A549 (cell line): ENCODE data around the gene AQP7. TPM values are rescaled to one million over a fixed set of nuclear protein-coding genes. Genes with fewer than 3 reads are reported as not detected.

Experiments used
- ATAC-seq, 2 experiments: fragments of 200-7000 bp in 1 of 2; fragments of >200 bp in 1 of 2; cut with Nextera tagmentation in 1 of 2; cut with Tn5 transposase in 1 of 2; 3 replicates each; pipeline versions ENCODE4 v1.8.0 to v1.9.1; 2018 to 2020; ENCODE audit warnings: mild to moderate bottlenecking in 1 of 2, moderate library complexity in 1 of 2
- CTCF ChIA-PET: fragments of 300-600 bp; sonication (Branson Sonifier 250); formaldehyde crosslinking; extraction: SDS; loops from one replicate; lab custom pipeline; 2021; ENCODE audit warnings: antibody characterized with exemption, inconsistent platforms; lab: Yijun Ruan, JAX
- POLR2A ChIA-PET: fragments of 350-600 bp; formaldehyde crosslinking; extraction: SDS; loops from one replicate; lab custom pipeline; 2021; ENCODE audit warnings: antibody characterized with exemption, inconsistent platforms; lab: Yijun Ruan, JAX
- DNase-seq, 2 experiments: peaks; one replicate each; pipeline versions ENCODE4 v3.0.0 to v3.0.0-alpha.2; 2011 to 2016; ENCODE audit warnings: low read depth in 1 of 2, low spot score in 1 of 2
- FAIRE-seq: peaks from 2 replicates; lab custom pipeline; 2011; peaks lifted over from hg19 to GRCh38; lab: Jason Lieb, UNC
- H3K27ac ChIP-seq, 2 experiments: fragments of >200 bp; sonication (Bioruptor Twin); formaldehyde crosslinking; 3 replicates each; pipeline ENCODE4 v1.5.1; 2016 to 2017
- H3K4me1 ChIP-seq: fragments of >200 bp; sonication (Bioruptor Twin); formaldehyde crosslinking; 3 replicates; pipeline ENCODE4 v1.6.1; 2016
- H3K4me2 ChIP-seq: fragments of >200 bp; sonication (Bioruptor Twin); formaldehyde crosslinking; 3 replicates; pipeline ENCODE4 v1.6.1; 2016
- H3K4me3 ChIP-seq: fragments of >200 bp; sonication (Bioruptor Twin); formaldehyde crosslinking; 3 replicates; pipeline ENCODE4 v1.5.1; 2016
- H3K9me3 ChIP-seq: fragments of >200 bp; sonication (Bioruptor Twin); formaldehyde crosslinking; 3 replicates; pipeline ENCODE4 v1.6.1; 2016
- ATOH8 ChIP-seq: fragments of 250-450 bp; sonication (Bioruptor Pico); IDR thresholded peaks from 2 replicates; pipeline ENCODE4 v1.5.0; 2020; ENCODE audit warnings: low read depth, mild to moderate bottlenecking, moderate library complexity
- BHLHE40 ChIP-seq: IDR thresholded peaks from 2 replicates; pipeline ENCODE4 v1.6.1; 2012; ENCODE audit warnings: low read depth, low read length, inconsistent platforms
- CBX8 ChIP-seq: fragments of 200-600 bp; sonication (generic); IDR thresholded peaks from 2 replicates; pipeline ENCODE4 v1.6.1; 2016
- CHD4 ChIP-seq: fragments of 200-600 bp; sonication (generic); IDR thresholded peaks from 2 replicates; pipeline ENCODE4 v1.6.1; 2016; ENCODE audit warnings: antibody characterized with exemption, mild to moderate bottlenecking, borderline replicate concordance
- CTCF ChIP-seq: fragments of >200 bp; sonication (Bioruptor Twin); formaldehyde crosslinking; IDR thresholded peaks from 3 replicates; pipeline ENCODE4 v1.5.1; 2016
- E2F6 ChIP-seq: IDR thresholded peaks from 2 replicates; pipeline ENCODE4 v1.6.1; 2012; ENCODE audit warnings: low read depth, borderline replicate concordance
- EHF ChIP-seq: fragments of 250-450 bp; sonication (Bioruptor Pico); IDR thresholded peaks from 2 replicates; pipeline ENCODE4 v1.5.0; 2020; ENCODE audit warnings: mild to moderate bottlenecking
- ESRRA ChIP-seq: fragments of 150-350 bp; IDR thresholded peaks from 2 replicates; pipeline ENCODE4 v1.6.1; 2014; ENCODE audit warnings: mild to moderate bottlenecking, low read length, borderline replicate concordance
- FOSB ChIP-seq: fragments of 250-450 bp; sonication (Bioruptor Pico); IDR thresholded peaks from 2 replicates; pipeline ENCODE4 v1.5.0; 2020; ENCODE audit warnings: mild to moderate bottlenecking, moderate library complexity
- FOSL2 ChIP-seq, 2 experiments: fragments of 450-650 bp in 1 of 2; fragments of >200 bp in 1 of 2; sonication (Bioruptor Twin) in 1 of 2; formaldehyde crosslinking; IDR thresholded peaks; 2 replicates each; pipeline versions ENCODE4 v1.5.0 to v1.6.1; 2016 to 2020; ENCODE audit warnings: mild to moderate bottlenecking in 1 of 2, moderate library complexity in 1 of 2
- GATA3 ChIP-seq: IDR thresholded peaks from 2 replicates; pipeline ENCODE4 v1.6.1; 2012; ENCODE audit warnings: borderline replicate concordance
- HOXB5 ChIP-seq: fragments of 250-450 bp; sonication (Bioruptor Pico); IDR thresholded peaks from 2 replicates; pipeline ENCODE4 v1.5.0; 2020; ENCODE audit warnings: mild to moderate bottlenecking, moderate library complexity
- KDM1A ChIP-seq: fragments of 200-600 bp; sonication (generic); IDR thresholded peaks from 2 replicates; pipeline ENCODE4 v1.6.1; 2016; ENCODE audit warnings: low read depth, mild to moderate bottlenecking
- KDM5A ChIP-seq: fragments of 200-600 bp; sonication (generic); IDR thresholded peaks from 2 replicates; pipeline ENCODE4 v1.6.1; 2016; ENCODE audit warnings: antibody characterized with exemption, mild to moderate bottlenecking
- MAFK ChIP-seq: fragments of 450-650 bp; IDR thresholded peaks from 2 replicates; pipeline ENCODE4 v1.6.1; 2014; ENCODE audit not compliant: partially characterized antibody
- MAZ ChIP-seq: fragments of 150-350 bp; IDR thresholded peaks from 2 replicates; pipeline ENCODE4 v1.6.1; 2014; ENCODE audit warnings: antibody characterized with exemption, low read depth, low read length, borderline replicate concordance
- MYC ChIP-seq: IDR thresholded peaks from 2 replicates; pipeline ENCODE4 v1.6.1; 2012; ENCODE audit warnings: mild to moderate bottlenecking, inconsistent platforms, low read length, improper control_type of control experiment, borderline replicate concordance
- NFE2L2 ChIP-seq: fragments of 150-350 bp; conservative IDR thresholded peaks from 2 replicates; pipeline ENCODE4 v1.6.1; 2014; ENCODE audit warnings: low read length
- POLR2AphosphoS2 ChIP-seq: conservative IDR thresholded peaks from 2 replicates; pipeline ENCODE4 v1.6.1; 2012; ENCODE audit warnings: low read length, improper control_type of control experiment, inconsistent platforms
- RARB ChIP-seq: fragments of 250-450 bp; sonication (Bioruptor Pico); IDR thresholded peaks from 2 replicates; pipeline ENCODE4 v1.8.0; 2021; ENCODE audit warnings: mild to moderate bottlenecking, moderate library complexity
- TFCP2L1 ChIP-seq: fragments of 250-450 bp; sonication (Bioruptor Pico); IDR thresholded peaks from 2 replicates; pipeline ENCODE4 v1.5.0; 2021; ENCODE audit warnings: mild to moderate bottlenecking
- TP53 ChIP-seq: fragments of 250-450 bp; sonication (Bioruptor Pico); IDR thresholded peaks from 2 replicates; pipeline ENCODE4 v1.5.0; 2021; ENCODE audit warnings: mild to moderate bottlenecking, moderate library complexity
- USF2 ChIP-seq: fragments of 450-650 bp; IDR thresholded peaks from 2 replicates; pipeline ENCODE4 v1.6.1; 2014; ENCODE audit warnings: antibody characterized with exemption
- ZC3H11A ChIP-seq: fragments of 450-650 bp; IDR thresholded peaks from 2 replicates; pipeline ENCODE4 v1.6.1; 2014; ENCODE audit warnings: antibody characterized with exemption, mild to moderate bottlenecking
- ZFP36 ChIP-seq: fragments of 450-650 bp; IDR thresholded peaks from 2 replicates; pipeline ENCODE4 v1.6.1; 2014; ENCODE audit warnings: borderline replicate concordance; ENCODE audit not compliant: partially characterized antibody
- ZNF302 ChIP-seq: fragments of 250-450 bp; sonication (Bioruptor Pico); IDR thresholded peaks from 2 replicates; pipeline ENCODE4 v1.9.0; 2021; ENCODE audit warnings: inconsistent platforms, mild to moderate bottlenecking, moderate library complexity
- ZSCAN20 ChIP-seq: fragments of 250-450 bp; sonication (Bioruptor Pico); IDR thresholded peaks from 2 replicates; pipeline ENCODE4 v1.8.0; 2022; ENCODE audit warnings: mild to moderate bottlenecking, moderate library complexity
- WGBS: methylation state at CpG from one replicate; pipeline ENCODE4 v1.1.6; 2017; ENCODE audit errors: missing lambda C conversion rate; 5-methylcytosine and 5-hydroxymethylcytosine counted together
- polyA plus RNA-seq, 4 experiments: library from polyadenylated mRNA; depleted of rRNA in 3 of 4; stranded (reverse); fragments of >200 nt; fragmentation: RNase III in 1 of 4; extraction: RNeasy Plus Mini Kit Qiagen cat#74134 plus additional on column Dnase treatment in 1 of 4; gene quantifications; 2 replicates in 3 of 4; 3 replicates in 1 of 4; pipeline ENCODE4 v1.2.3, GENCODE V29; 2011 to 2017
- TF ChIP-seq, protein P1 (sequence below): fragments of >200 bp; sonication (Bioruptor Twin); formaldehyde crosslinking; IDR thresholded peaks from 3 replicates; pipeline ENCODE4 v1.6.1; 2016
- TF ChIP-seq, protein P2 (sequence below): IDR thresholded peaks from 2 replicates; pipeline ENCODE4 v1.6.1; 2012

AQP7 gene
- polyA plus RNA-seq, 2 of the 4 experiments (the other 2 are of a cell fraction) = 0.61 to 1.1 TPM

- TF ChIP-seq CTCF = peak; percentile 91
- TF ChIP-seq TFCP2L1 (CRISPR knock-in tag) = 0 out of 2 replicates have a peak, but pooled peaks have one; percentile 63
- no peak for TF ChIP-seq MAZ
- peak; percentile 82; the same call in 1 of the 2 replicates for TF ChIP-seq EHF (CRISPR knock-in tag)
Observed at GRCh38 chr9:33415501-33416038, 13.2 kb upstream of the AQP7 start (continued).

DNA sequence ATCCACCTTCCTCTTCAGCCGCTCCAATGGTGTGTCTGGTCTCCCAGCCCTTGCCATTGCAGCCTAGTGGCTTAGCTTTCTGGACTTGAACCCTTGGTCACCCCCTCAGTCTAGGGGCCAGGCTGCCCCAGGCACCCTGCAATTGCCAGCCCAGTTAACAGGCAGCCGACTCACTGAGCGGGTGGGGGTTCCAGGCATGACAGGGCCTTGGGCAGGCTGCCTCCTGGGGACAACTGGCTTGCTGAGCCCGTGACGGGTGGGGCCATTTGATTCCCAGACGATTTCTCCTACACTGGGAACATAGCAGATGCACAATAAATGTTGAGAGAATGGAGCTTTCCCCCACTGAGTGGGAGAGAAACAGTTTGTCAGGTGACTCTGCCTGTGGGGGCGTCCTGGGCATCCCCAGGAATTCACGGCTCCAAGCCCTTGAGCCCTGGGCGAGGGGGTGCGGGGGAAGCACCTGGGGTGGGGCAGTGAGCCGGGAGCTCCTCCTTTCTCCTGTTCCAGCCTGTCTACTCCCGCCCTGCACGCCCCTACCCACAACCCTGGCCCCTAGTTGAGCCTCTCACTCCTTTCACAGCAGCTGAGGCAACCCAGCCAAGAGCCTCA is 12.6 kb upstream of the AQP7 start:
- H3K27ac ChIP-seq = peak overlapping the region; percentile 72 to 87
- CTCF ChIA-PET = interaction anchor here (0.5 to 12.6 kb wide), 27 partner anchors 8 to 306 kb away, joined by 3 to 177 read pairs (median 5); partner anchors contain the start of genes AQP3, AQP7, BAG1 and CHMP5
- peak overlapping the region; percentile 75 for H3K4me2 ChIP-seq
- TF ChIP-seq ATOH8 (no peak), HOXB5 (CRISPR knock-in tag) (no peak), BHLHE40 (no peak), FOSB (CRISPR knock-in tag) (no peak), POLR2AphosphoS2 (no peak), MYC (no peak), TP53 (CRISPR knock-in tag) (no peak), E2F6 (no peak), ESRRA (no peak), MAZ (no peak), RARB (CRISPR knock-in tag) (no peak), CHD4 (no peak)
- TF ChIP-seq, protein P1, sequence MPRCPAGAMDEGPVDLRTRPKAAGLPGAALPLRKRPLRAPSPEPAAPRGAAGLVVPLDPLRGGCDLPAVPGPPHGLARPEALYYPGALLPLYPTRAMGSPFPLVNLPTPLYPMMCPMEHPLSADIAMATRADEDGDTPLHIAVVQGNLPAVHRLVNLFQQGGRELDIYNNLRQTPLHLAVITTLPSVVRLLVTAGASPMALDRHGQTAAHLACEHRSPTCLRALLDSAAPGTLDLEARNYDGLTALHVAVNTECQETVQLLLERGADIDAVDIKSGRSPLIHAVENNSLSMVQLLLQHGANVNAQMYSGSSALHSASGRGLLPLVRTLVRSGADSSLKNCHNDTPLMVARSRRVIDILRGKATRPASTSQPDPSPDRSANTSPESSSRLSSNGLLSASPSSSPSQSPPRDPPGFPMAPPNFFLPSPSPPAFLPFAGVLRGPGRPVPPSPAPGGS = no peak; the same call in 2 of the 3 replicates
- H3K9me3 ChIP-seq = no peaks in the 10 kb centered on the region
- H3K4me1 ChIP-seq = peaks cover 41% of the 10 kb centered on the region
- ATAC-seq = peak; percentile 0 to 2; a peak in 2 of 6 replicates
- H3K4me3 ChIP-seq = no peak overlapping the region
- FAIRE-seq = no peak
- POLR2A ChIA-PET = interaction anchor here (1.0 to 1.3 kb wide), 2 partner anchors 10 to 59 kb away, joined by 3 to 5 read pairs; partner anchors contain the start of gene NOL6
- no peak for DNase-seq
- 30% methylated on average over 5 of the region's 13 CpGs for WGBS

DNA sequence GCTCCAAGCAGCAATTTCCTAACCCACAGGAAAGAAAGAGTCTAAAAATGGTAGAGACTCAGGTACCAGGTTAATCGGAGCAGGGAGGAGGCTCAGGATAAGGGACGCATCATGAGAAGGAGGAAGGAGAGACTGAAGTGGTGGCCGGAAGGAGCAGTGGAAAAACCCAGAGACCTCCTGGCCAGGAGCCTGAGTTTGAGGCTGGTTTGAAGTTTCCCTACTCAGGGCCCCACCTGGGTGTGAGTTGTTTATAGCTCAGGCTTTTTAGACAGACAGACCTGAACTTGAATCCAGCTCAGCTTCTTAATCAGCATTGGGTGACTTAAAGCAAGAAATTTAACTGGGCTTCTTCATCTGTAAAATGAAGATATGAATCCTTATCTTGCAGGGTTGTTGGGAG is 11.9 kb upstream of the AQP7 start:
- no peaks in the 10 kb centered on the region for H3K9me3 ChIP-seq
- FAIRE-seq = no peak
- POLR2A ChIA-PET = no interaction called here
- no peak for TF ChIP-seq USF2
- no peak for TF ChIP-seq BHLHE40
- TF ChIP-seq ZSCAN20 = no peak
- no peak for TF ChIP-seq MAFK
- no peak for TF ChIP-seq ZFP36
- TF ChIP-seq, protein P2, sequence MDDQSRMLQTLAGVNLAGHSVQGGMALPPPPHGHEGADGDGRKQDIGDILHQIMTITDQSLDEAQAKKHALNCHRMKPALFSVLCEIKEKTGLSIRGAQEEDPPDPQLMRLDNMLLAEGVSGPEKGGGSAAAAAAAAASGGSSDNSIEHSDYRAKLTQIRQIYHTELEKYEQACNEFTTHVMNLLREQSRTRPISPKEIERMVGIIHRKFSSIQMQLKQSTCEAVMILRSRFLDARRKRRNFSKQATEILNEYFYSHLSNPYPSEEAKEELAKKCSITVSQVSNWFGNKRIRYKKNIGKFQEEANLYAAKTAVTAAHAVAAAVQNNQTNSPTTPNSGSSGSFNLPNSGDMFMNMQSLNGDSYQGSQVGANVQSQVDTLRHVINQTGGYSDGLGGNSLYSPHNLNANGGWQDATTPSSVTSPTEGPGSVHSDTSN = no peak
- no peak for TF ChIP-seq FOSL2 (IDR thresholded peaks at IDR 0.05)
- no peak for TF ChIP-seq FOSL2 (CRISPR knock-in tag; IDR thresholded peaks at IDR 0.05)
- TF ChIP-seq CBX8 = no peak
- TF ChIP-seq GATA3 = no peak
- TF ChIP-seq ZC3H11A = no peak
- TF ChIP-seq NFE2L2 = no peak
- no peak for TF ChIP-seq ZNF302
- TF ChIP-seq KDM1A = no peak
- no peak for TF ChIP-seq KDM5A
- no peak for TF ChIP-seq MAZ

More for the DNA sequence above, 11.9 kb upstream of the AQP7 start:
- DNase-seq = no peak
- no peak for ATAC-seq
- Histone ChIP-seq H3K4me1 (peaks cover 40% of the 10 kb centered on the region), H3K4me3 (no peak overlapping the region), H3K4me2 (peak overlapping the region; percentile 75), H3K27ac (peak overlapping the region; percentile 72 to 87)
- CTCF ChIA-PET = interaction anchor here (0.7 to 12.6 kb wide), 14 partner anchors 13 to 307 kb away, joined by 3 to 177 read pairs (median 26); partner anchors contain the start of genes AQP3, AQP7 and NOL6
- 62% methylated on average over 3 of the region's 3 CpGs for WGBS
